Astrocyte (in vitro differentiated cells and primary cell): ENCODE measurements around the gene NDFIP2.

Experiments used
- EZH2 ChIP-seq: IDR thresholded peaks from 2 replicates; pipeline ENCODE4 v1.6.1; 2012; ENCODE audit warnings: mild to moderate bottlenecking, low read length, inconsistent platforms; ENCODE audit not compliant: insufficient read depth
- TF ChIP-seq, protein P1 (sequence below): IDR thresholded peaks from 2 replicates; pipeline ENCODE4 v1.5.1; 2011; ENCODE audit warnings: low read depth, mild to moderate bottlenecking, inconsistent platforms, low read length, moderate library complexity; ENCODE audit not compliant: insufficient read depth

DNA sequence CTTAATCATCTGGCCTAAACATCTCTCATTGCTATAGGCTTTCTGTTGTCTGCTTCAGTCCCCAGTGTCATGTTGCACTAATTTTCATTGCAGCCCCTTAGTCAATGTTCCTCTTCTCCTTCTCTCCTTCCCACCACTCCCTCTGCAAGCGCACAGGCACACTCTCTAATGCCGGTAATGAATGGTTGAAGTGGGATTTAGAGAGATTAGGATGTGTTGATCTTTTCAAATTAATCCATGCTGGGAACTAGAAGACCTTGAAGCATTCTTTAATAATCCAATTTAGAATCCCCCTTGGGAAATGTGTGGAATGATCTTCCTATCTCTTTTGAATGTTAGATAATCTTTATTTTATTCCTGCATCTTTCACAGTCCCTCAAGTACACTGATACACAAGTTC, 33.2 kb upstream of the NDFIP2 start:
- TF ChIP-seq, protein P1, sequence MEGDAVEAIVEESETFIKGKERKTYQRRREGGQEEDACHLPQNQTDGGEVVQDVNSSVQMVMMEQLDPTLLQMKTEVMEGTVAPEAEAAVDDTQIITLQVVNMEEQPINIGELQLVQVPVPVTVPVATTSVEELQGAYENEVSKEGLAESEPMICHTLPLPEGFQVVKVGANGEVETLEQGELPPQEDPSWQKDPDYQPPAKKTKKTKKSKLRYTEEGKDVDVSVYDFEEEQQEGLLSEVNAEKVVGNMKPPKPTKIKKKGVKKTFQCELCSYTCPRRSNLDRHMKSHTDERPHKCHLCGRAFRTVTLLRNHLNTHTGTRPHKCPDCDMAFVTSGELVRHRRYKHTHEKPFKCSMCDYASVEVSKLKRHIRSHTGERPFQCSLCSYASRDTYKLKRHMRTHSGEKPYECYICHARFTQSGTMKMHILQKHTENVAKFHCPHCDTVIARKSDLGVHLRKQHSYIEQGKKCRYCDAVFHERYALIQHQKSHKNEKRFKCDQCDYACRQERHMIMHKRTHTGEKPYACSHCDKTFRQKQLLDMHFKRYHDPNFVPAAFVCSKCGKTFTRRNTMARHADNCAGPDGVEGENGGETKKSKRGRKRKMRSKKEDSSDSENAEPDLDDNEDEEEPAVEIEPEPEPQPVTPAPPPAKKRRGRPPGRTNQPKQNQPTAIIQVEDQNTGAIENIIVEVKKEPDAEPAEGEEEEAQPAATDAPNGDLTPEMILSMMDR = no peak
- no peak for TF ChIP-seq EZH2
